GM10266 (cell line): ENCODE data around the gene SH3RF3.

Experiments
- DNase-seq: peaks from one replicate; pipeline ENCODE4 v3.0.0; 2012; ENCODE audit errors: extremely low spot score
- CTCF ChIP-seq: IDR thresholded peaks from 2 replicates; pipeline ENCODE4 v1.5.1; 2012; ENCODE audit warnings: mild to moderate bottlenecking, low read depth; ENCODE audit not compliant: control insufficient read depth, insufficient read depth; ENCODE audit errors: missing control alignments

The SH3RF3 gene

GRCh38 chr2:109421101-109421500 lies 292.1 kb downstream of the SH3RF3 start:
- no peak for DNase-seq
- no peak for TF ChIP-seq CTCF

GRCh38 chr2:109421642-109422041 lies 292.6 kb downstream of the SH3RF3 start:
- no peak for DNase-seq
- TF ChIP-seq CTCF = no peak

- no peak for DNase-seq
- no peak for TF ChIP-seq CTCF
Measured at GRCh38 chr2:109422071-109422757, 293.2 kb downstream of the SH3RF3 start.

GRCh38 chr2:109422758-109423500 lies 293.9 kb downstream of the SH3RF3 start:
- DNase-seq = no peak
- no peak for TF ChIP-seq CTCF

- no peak for TF ChIP-seq CTCF
- no peak for DNase-seq
Measured at GRCh38 chr2:109423556-109424359, 294.8 kb downstream of the SH3RF3 start.

- no peak for TF ChIP-seq CTCF
- DNase-seq = no peak
Measured at GRCh38 chr2:109425411-109425810, 296.4 kb downstream of the SH3RF3 start.
